ENCODE measurements around the gene GPC3. TPM values are rescaled to one million over a fixed set of nuclear protein-coding genes. Genes with fewer than 3 reads are reported as not detected.

Gene GPC3
- total and polyA plus RNA-seq, 2 donors (not counting 3 experiments of a cell fraction or from before 2014, with no cell fraction given) = not detected

DNA sequence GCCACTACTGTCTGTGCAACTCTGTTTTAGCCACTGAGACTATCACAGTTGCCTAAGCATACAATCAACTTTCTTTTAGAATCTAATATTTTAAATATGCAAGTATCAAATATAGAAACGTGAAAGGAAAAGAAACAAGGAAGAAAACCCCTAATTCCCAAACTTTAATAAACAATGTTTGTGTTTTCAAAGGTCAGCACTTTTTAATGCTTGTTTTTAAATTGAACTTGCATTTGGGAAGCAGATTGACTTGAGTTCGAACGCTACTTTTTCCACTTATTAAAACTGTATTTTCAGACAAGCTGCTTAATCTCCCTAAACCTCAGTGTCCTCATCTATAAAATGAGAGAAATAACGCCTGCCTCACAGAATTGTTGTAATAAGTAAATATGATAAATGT, 384.3 kb downstream of the GPC3 start:
- intact Hi-C loops (cut with micrococcal nuclease) = no loop called here
- TF ChIP-seq MYC (IDR thresholded peaks at IDR 0.05; ENCODE audit: low read depth, low read length) (no peak), POLR2A (IDR thresholded peaks at IDR 0.05; ENCODE audit: low read depth, low read length) (no peak), FOS (IDR thresholded peaks at IDR 0.05; ENCODE audit: borderline replicate concordance, insufficient read depth, low read length) (no peak)

DNA sequence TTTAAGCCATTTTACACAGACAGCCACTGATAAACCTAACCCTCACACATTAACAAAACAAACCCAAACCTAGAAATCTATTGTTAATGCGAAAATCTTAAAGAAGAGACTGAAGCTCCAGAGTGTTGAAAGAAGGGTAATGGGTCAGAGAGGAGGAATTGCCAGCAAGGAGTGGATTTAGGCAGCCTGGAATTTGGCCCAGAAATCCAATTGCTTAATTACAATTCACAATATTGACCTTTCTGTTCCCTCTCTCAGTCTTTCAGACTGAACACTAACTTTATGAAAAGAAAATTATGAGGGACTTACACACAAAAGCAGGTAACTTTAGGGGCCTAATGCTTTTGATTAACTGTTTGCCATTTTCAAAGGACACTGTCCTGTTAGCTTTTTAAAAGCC, 384.9 kb downstream of the GPC3 start:
- Histone ChIP-seq H2AFZ (ENCODE audit: low read depth, low read length) (no peak overlapping the region), H3K9ac (replicated peaks; ENCODE audit: extremely low read depth, insufficient read depth, low read length) (no peak overlapping the region), H4K20me1 (replicated peaks; ENCODE audit: control insufficient read depth, extremely low read depth, insufficient read depth, low read length) (no peaks in the 10 kb centered on the region), H3K36me3 (ENCODE audit: control insufficient read depth in 2 of 2, extremely low read depth in 1 of 2, insufficient read depth in 2 of 2, low read length in 2 of 2) (no peaks in the 10 kb centered on the region), H3K4me2 (ENCODE audit: insufficient read depth, low read length) (no peak overlapping the region), H3K9me1 (replicated peaks; ENCODE audit: control insufficient read depth, extremely low read depth, insufficient read depth, low read length) (no peaks in the 10 kb centered on the region), H3K27me3 (ENCODE audit: control insufficient read depth in 2 of 2, insufficient read depth in 2 of 2, low read length in 2 of 2) (no peaks in the 10 kb centered on the region), H3K9me3 (replicated peaks; ENCODE audit: control insufficient read depth, insufficient read depth, low read length) (no peaks in the 10 kb centered on the region), H3K4me1 (ENCODE audit: control insufficient read depth, extremely low read depth, insufficient read depth, low read length) (no peaks in the 10 kb centered on the region), H3K79me2 (ENCODE audit: control insufficient read depth, insufficient read depth, low read length) (no peaks in the 10 kb centered on the region), H3K4me3 (replicated peaks in 1 of 3; ENCODE audit: insufficient read depth in 1 of 3, low read depth in 1 of 3, low read length in 3 of 3) (no peak overlapping the region), H3K27ac (ENCODE audit: insufficient read depth, low read depth, low read length) (no peak overlapping the region)
- TF ChIP-seq, protein P1, sequence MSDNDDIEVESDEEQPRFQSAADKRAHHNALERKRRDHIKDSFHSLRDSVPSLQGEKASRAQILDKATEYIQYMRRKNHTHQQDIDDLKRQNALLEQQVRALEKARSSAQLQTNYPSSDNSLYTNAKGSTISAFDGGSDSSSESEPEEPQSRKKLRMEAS (IDR thresholded peaks at IDR 0.05; ENCODE audit: insufficient read depth, insufficient read length) = no peak
- TF ChIP-seq POLR2A (IDR thresholded peaks at IDR 0.05; ENCODE audit: low read depth, low read length) (no peak), MYC (IDR thresholded peaks at IDR 0.05; ENCODE audit: low read depth, low read length) (no peak), GATA2 (IDR thresholded peaks at IDR 0.05; ENCODE audit: insufficient read depth, insufficient read length, low read depth, low read length) (no peak), EZH2 (IDR thresholded peaks at IDR 0.05; ENCODE audit: borderline replicate concordance, low read depth, low read length, severe bottlenecking) (no peak), FOS (IDR thresholded peaks at IDR 0.05; ENCODE audit: borderline replicate concordance, insufficient read depth, low read length) (no peak), POLR2AphosphoS5 (IDR thresholded peaks at IDR 0.05; ENCODE audit: insufficient read depth, low read depth, low read length) (no peak), JUN (IDR thresholded peaks at IDR 0.05; ENCODE audit: borderline replicate concordance, insufficient read depth, insufficient read length, low read depth) (no peak)
- TF ChIP-seq, protein P2, sequence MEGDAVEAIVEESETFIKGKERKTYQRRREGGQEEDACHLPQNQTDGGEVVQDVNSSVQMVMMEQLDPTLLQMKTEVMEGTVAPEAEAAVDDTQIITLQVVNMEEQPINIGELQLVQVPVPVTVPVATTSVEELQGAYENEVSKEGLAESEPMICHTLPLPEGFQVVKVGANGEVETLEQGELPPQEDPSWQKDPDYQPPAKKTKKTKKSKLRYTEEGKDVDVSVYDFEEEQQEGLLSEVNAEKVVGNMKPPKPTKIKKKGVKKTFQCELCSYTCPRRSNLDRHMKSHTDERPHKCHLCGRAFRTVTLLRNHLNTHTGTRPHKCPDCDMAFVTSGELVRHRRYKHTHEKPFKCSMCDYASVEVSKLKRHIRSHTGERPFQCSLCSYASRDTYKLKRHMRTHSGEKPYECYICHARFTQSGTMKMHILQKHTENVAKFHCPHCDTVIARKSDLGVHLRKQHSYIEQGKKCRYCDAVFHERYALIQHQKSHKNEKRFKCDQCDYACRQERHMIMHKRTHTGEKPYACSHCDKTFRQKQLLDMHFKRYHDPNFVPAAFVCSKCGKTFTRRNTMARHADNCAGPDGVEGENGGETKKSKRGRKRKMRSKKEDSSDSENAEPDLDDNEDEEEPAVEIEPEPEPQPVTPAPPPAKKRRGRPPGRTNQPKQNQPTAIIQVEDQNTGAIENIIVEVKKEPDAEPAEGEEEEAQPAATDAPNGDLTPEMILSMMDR (IDR thresholded peaks at IDR 0.05; ENCODE audit: extremely low read depth in 1 of 2, insufficient read depth in 1 of 2, low read depth in 1 of 2, low read length in 2 of 2) = no peak
- ChIA-PET CTCF (no interaction called here), POLR2A (no interaction called here)
- DNase-seq (ENCODE audit: low read depth, low spot score) (no peak), FAIRE-seq (no peak)
- dilution Hi-C loops (cut with MboI; ENCODE audit: extremely low pct_ligation_motif_present, low sequenced_read_pairs) = no loop called here
- BruUV-seq (replicated peaks) = no TSS peak
- intact Hi-C loops (cut with micrococcal nuclease) = no loop called here

More for the DNA sequence above, 384.3 kb downstream of the GPC3 start:
- H3K79me2 ChIP-seq (ENCODE audit: control insufficient read depth, insufficient read depth, low read length) = no peaks in the 10 kb centered on the region
- no peak overlapping the region for H3K27ac ChIP-seq (ENCODE audit: insufficient read depth, low read depth, low read length)
- no peaks in the 10 kb centered on the region for H3K4me1 ChIP-seq (ENCODE audit: control insufficient read depth, extremely low read depth, insufficient read depth, low read length)
- H3K9ac ChIP-seq (replicated peaks; ENCODE audit: extremely low read depth, insufficient read depth, low read length) = no peak overlapping the region
- no peaks in the 10 kb centered on the region for H3K27me3 ChIP-seq (ENCODE audit: control insufficient read depth in 2 of 2, insufficient read depth in 2 of 2, low read length in 2 of 2)
- no peaks in the 10 kb centered on the region for H3K9me3 ChIP-seq (replicated peaks; ENCODE audit: control insufficient read depth, insufficient read depth, low read length)
- H2AFZ ChIP-seq (ENCODE audit: low read depth, low read length) = no peak overlapping the region
- ChIA-PET POLR2A (no interaction called here), CTCF (no interaction called here)
- no peak overlapping the region for H3K4me2 ChIP-seq (ENCODE audit: insufficient read depth, low read length)
- H3K9me1 ChIP-seq (replicated peaks; ENCODE audit: control insufficient read depth, extremely low read depth, insufficient read depth, low read length) = no peaks in the 10 kb centered on the region
- no TSS peak for BruUV-seq (replicated peaks)
- no peaks in the 10 kb centered on the region for H3K36me3 ChIP-seq (ENCODE audit: control insufficient read depth in 2 of 2, extremely low read depth in 1 of 2, insufficient read depth in 2 of 2, low read length in 2 of 2)
- dilution Hi-C loops (cut with MboI; ENCODE audit: extremely low pct_ligation_motif_present, low sequenced_read_pairs) = no loop called here
- H3K4me3 ChIP-seq (replicated peaks in 1 of 3; ENCODE audit: insufficient read depth in 1 of 3, low read depth in 1 of 3, low read length in 3 of 3) = no peak overlapping the region
- no peaks in the 10 kb centered on the region for H4K20me1 ChIP-seq (replicated peaks; ENCODE audit: control insufficient read depth, extremely low read depth, insufficient read depth, low read length)
- DNase-seq (ENCODE audit: low read depth, low spot score) (no peak), FAIRE-seq (no peak)
